SU-DHL-6 (cell line): Measurements from ENCODE around the gene NAV1.

Source experiments
- H2AFZ ChIP-seq: fragments of 200-600 bp; sonication (generic); 2 replicates; pipeline ENCODE4 v1.6.1; 2014; ENCODE audit warnings: low read depth, mild to moderate bottlenecking, moderate library complexity, mixed read lengths, antibody characterized with exemption, low read length; ENCODE audit not compliant: severe bottlenecking
- H3F3A ChIP-seq: fragments of 200-600 bp; shearing (Covaris generic); 2 replicates; pipeline ENCODE4 v1.6.0; 2016; ENCODE audit warnings: antibody characterized with exemption, mild to moderate bottlenecking; ENCODE audit not compliant: insufficient read depth
- H3K27ac ChIP-seq: fragments of 200-600 bp; sonication (generic); 2 replicates; pipeline ENCODE4 v1.5.1; 2016; ENCODE audit warnings: low read depth, mild to moderate bottlenecking, low read length, moderate library complexity, mixed read lengths
- H3K27me3 ChIP-seq: fragments of 200-600 bp; sonication (generic), shearing (Covaris generic); 2 replicates; pipeline ENCODE4 v1.6.0; 2014; ENCODE audit warnings: mild to moderate bottlenecking, low read length
- H3K36me3 ChIP-seq: fragments of 200-600 bp; sonication (generic); 2 replicates; pipeline ENCODE4 v1.6.1; 2014; ENCODE audit warnings: mild to moderate bottlenecking, low read length, mixed read lengths
- H3K4me2 ChIP-seq: fragments of 300-600, 200-600 bp; shearing (Covaris generic), sonication (generic); 2 replicates; pipeline ENCODE4 v1.6.0; 2014; ENCODE audit warnings: low read length, low read depth, mild to moderate bottlenecking; ENCODE audit not compliant: poor library complexity, severe bottlenecking
- H3K4me3 ChIP-seq: fragments of 200-600 bp; sonication (generic); 2 replicates; pipeline ENCODE4 v1.5.1; 2014; ENCODE audit warnings: antibody characterized with exemption, low read length, mild to moderate bottlenecking, mixed read lengths; ENCODE audit not compliant: insufficient read depth, poor library complexity, severe bottlenecking
- H3K79me2 ChIP-seq: fragments of 200-600 bp; sonication (generic); 2 replicates; pipeline ENCODE4 v1.6.1; 2014; ENCODE audit warnings: mild to moderate bottlenecking, low read length, moderate library complexity; ENCODE audit not compliant: insufficient read depth
- H3K9ac ChIP-seq: fragments of 200-600 bp; sonication (generic); 2 replicates; pipeline ENCODE4 v1.7.0; 2014; ENCODE audit warnings: mild to moderate bottlenecking, low read length
- H3K9me2 ChIP-seq: fragments of 200-600 bp; sonication (generic); replicated peaks from 2 replicates; pipeline ENCODE4 v1.6.1; 2014; ENCODE audit warnings: low read length; ENCODE audit not compliant: insufficient read depth
- H3K9me3 ChIP-seq: fragments of 200-600 bp; sonication (generic); 2 replicates; pipeline ENCODE4 v1.6.1; 2014; ENCODE audit warnings: low read length, mixed read lengths; ENCODE audit not compliant: insufficient read depth
- H4K20me1 ChIP-seq: fragments of 200-600 bp; sonication (generic); 2 replicates; pipeline ENCODE4 v1.6.1; 2014; ENCODE audit warnings: low read depth, mild to moderate bottlenecking, antibody characterized with exemption, low read length, moderate library complexity, mixed read lengths
- CTCF ChIP-seq: fragments of 200-600 bp; sonication (generic); IDR thresholded peaks from one replicate; pipeline ENCODE4 v1.5.1; 2017; ENCODE audit warnings: antibody characterized with exemption, mild to moderate bottlenecking, low read length, moderate library complexity; ENCODE audit not compliant: insufficient read depth, poor library complexity, severe bottlenecking
- EZH2phosphoT487 ChIP-seq: fragments of 200-600 bp; sonication (generic), shearing (Covaris generic); conservative IDR thresholded peaks from 2 replicates; pipeline ENCODE4 v1.6.1; 2018; ENCODE audit warnings: mild to moderate bottlenecking, antibody characterized with exemption, low read length, moderate library complexity, mixed read lengths

The NAV1 gene

GRCh38 chr1:201504799-201505502 is 34.0 kb upstream of the NAV1 start:
- Histone ChIP-seq H3K4me2 (no peak overlapping the region), H3K9ac (no peak overlapping the region), H3K9me3 (no peaks in the 10 kb centered on the region), H3K9me2 (no peaks in the 10 kb centered on the region), H3K79me2 (no peaks in the 10 kb centered on the region), H3K4me3 (no peak overlapping the region), H4K20me1 (no peaks in the 10 kb centered on the region), H3F3A (no peaks in the 10 kb centered on the region), H2AFZ (no peak overlapping the region), H3K27ac (no peak overlapping the region), H3K27me3 (no peaks in the 10 kb centered on the region), H3K36me3 (no peaks in the 10 kb centered on the region)
- TF ChIP-seq CTCF (no peak), EZH2phosphoT487 (no peak)

GRCh38 chr1:201505503-201505890 is 33.4 kb upstream of the NAV1 start:
- no peaks in the 10 kb centered on the region for H3K9me2 ChIP-seq
- no peaks in the 10 kb centered on the region for H3K36me3 ChIP-seq
- no peaks in the 10 kb centered on the region for H3F3A ChIP-seq
- H3K27me3 ChIP-seq = no peaks in the 10 kb centered on the region
- no peak overlapping the region for H3K4me3 ChIP-seq
- no peak overlapping the region for H3K4me2 ChIP-seq
- no peak overlapping the region for H2AFZ ChIP-seq
- H4K20me1 ChIP-seq = no peaks in the 10 kb centered on the region
- no peak overlapping the region for H3K27ac ChIP-seq
- H3K79me2 ChIP-seq = no peaks in the 10 kb centered on the region
- TF ChIP-seq EZH2phosphoT487 (no peak), CTCF (no peak)
- H3K9ac ChIP-seq = no peak overlapping the region
- no peaks in the 10 kb centered on the region for H3K9me3 ChIP-seq

GRCh38 chr1:201506092-201506491 is 32.8 kb upstream of the NAV1 start:
- no peaks in the 10 kb centered on the region for H3K79me2 ChIP-seq
- H3K27ac ChIP-seq = no peak overlapping the region

More at GRCh38 chr1:201506092-201506491, 32.8 kb upstream of the NAV1 start:
- Histone ChIP-seq H4K20me1 (no peaks in the 10 kb centered on the region), H3K27me3 (no peaks in the 10 kb centered on the region), H3K9me3 (no peaks in the 10 kb centered on the region), H3K36me3 (no peaks in the 10 kb centered on the region), H3K9me2 (no peaks in the 10 kb centered on the region), H3K9ac (peak overlapping the region; percentile 49; the same call in 1 of the 2 replicates), H3F3A (no peaks in the 10 kb centered on the region), H3K4me2 (peak overlapping the region; percentile 55), H3K4me3 (no peak overlapping the region), H2AFZ (no peak overlapping the region)
- TF ChIP-seq CTCF = no peak
- TF ChIP-seq EZH2phosphoT487 = no peak
